ENCODE measurements around the gene ERBB2. TPM values are rescaled to one million over a fixed set of nuclear protein-coding genes. Genes with fewer than 3 reads are reported as not detected.

Gene ERBB2
- total and polyA plus RNA-seq, 2 of the 13 experiments (the other 11 are each of a cell fraction or from before 2014, with no cell fraction given) = 57.7 to 64.1 TPM

DNA sequence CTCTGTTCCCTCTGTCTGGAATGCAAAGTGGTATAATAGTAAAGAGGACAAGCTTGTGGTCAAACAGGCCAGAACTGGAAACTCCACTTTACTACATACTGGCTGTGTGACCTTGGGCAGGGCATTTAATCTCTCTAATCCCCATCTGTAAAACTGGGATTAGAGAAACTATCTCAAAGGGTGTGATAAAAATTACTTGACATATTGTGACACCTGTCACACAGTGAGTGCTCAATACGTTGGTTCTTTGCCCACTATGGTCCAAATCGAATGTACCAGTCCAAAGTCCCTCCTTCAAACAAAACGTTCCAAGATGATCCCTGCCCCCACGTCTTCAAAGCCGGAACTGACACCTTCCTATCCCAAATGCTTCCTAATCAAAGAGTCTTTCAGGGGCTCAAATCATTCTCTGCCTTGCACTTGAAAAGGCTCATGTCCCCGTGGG, 12.7 kb upstream of the ERBB2 start (continued):
- TF ChIP-seq TCF7 (IDR thresholded peaks at IDR 0.05; ENCODE audit: low read depth) (peak; percentile 71), ZFP36L1 (CRISPR knock-in tag; IDR thresholded peaks at IDR 0.05) (no peak), ZNF768 (CRISPR knock-in tag; IDR thresholded peaks at IDR 0.05) (no peak), KDM1A (CRISPR knock-in tag; IDR thresholded peaks at IDR 0.05) (0 out of 2 replicates have a peak, but pooled peaks have one; percentile 17), HDAC1 (CRISPR knock-in tag; IDR thresholded peaks at IDR 0.05) (peak; percentile 46), ESRRA (CRISPR knock-in tag; IDR thresholded peaks at IDR 0.05; ENCODE audit: low read depth) (peak; percentile 15; the same call in 1 of the 2 replicates), DRAP1 (CRISPR knock-in tag; IDR thresholded peaks at IDR 0.05) (no peak; the same call in 1 of the 2 replicates), MLX (CRISPR knock-in tag; IDR thresholded peaks at IDR 0.05) (peak; percentile 65; the same call in 1 of the 2 replicates), NR2F6 (IDR thresholded peaks at IDR 0.05) (peak; percentile 62), NR2F6 (CRISPR knock-in tag; IDR thresholded peaks at IDR 0.05) (peak; percentile 34; the same call in 1 of the 2 replicates), ZBTB7B (CRISPR knock-in tag; IDR thresholded peaks at IDR 0.05) (0 out of 2 replicates have a peak, but pooled peaks have one; percentile 28), ZNF33A (CRISPR knock-in tag; IDR thresholded peaks at IDR 0.05; ENCODE audit: borderline replicate concordance) (0 out of 2 replicates have a peak, but pooled peaks have one; percentile 51), PHF21A (CRISPR knock-in tag; IDR thresholded peaks at IDR 0.05) (peak; percentile 52), ATRX (CRISPR knock-in tag; IDR thresholded peaks at IDR 0.05; ENCODE audit: borderline replicate concordance) (no peak), ZNF644 (CRISPR knock-in tag; IDR thresholded peaks at IDR 0.05; ENCODE audit: low read depth) (no peak), ATAD3A (CRISPR knock-in tag; IDR thresholded peaks at IDR 0.05) (no peak), NR1H2 (CRISPR knock-in tag; IDR thresholded peaks at IDR 0.05; ENCODE audit: borderline replicate concordance, low read depth) (no peak), ZNF724P (CRISPR knock-in tag; IDR thresholded peaks at IDR 0.05; ENCODE audit: borderline replicate concordance) (peak; percentile 67; the same call in 1 of the 2 replicates), NONO (IDR thresholded peaks at IDR 0.05) (no peak), NONO (CRISPR knock-in tag; conservative IDR thresholded peaks at IDR 0.05) (peak; percentile 5; the same call in 1 of the 2 replicates), ZNF605 (CRISPR knock-in tag; IDR thresholded peaks at IDR 0.05) (peak; percentile 61), NFIC (IDR thresholded peaks at IDR 0.05; ENCODE audit: low read length) (peak; percentile 77; the same call in 1 of the 2 replicates), SOX6 (IDR thresholded peaks at IDR 0.05) (no peak), SOX6 (CRISPR knock-in tag; IDR thresholded peaks at IDR 0.05) (peak; percentile 81), YEATS2 (CRISPR knock-in tag; IDR thresholded peaks at IDR 0.05; ENCODE audit: borderline replicate concordance) (0 out of 2 replicates have a peak, but pooled peaks have one; percentile 6), ZNF530 (CRISPR knock-in tag; IDR thresholded peaks at IDR 0.05; ENCODE audit: low read depth) (no peak), ELF3 (CRISPR knock-in tag; IDR thresholded peaks at IDR 0.05) (peak; percentile 61)
- TF ChIP-seq, protein P1, sequence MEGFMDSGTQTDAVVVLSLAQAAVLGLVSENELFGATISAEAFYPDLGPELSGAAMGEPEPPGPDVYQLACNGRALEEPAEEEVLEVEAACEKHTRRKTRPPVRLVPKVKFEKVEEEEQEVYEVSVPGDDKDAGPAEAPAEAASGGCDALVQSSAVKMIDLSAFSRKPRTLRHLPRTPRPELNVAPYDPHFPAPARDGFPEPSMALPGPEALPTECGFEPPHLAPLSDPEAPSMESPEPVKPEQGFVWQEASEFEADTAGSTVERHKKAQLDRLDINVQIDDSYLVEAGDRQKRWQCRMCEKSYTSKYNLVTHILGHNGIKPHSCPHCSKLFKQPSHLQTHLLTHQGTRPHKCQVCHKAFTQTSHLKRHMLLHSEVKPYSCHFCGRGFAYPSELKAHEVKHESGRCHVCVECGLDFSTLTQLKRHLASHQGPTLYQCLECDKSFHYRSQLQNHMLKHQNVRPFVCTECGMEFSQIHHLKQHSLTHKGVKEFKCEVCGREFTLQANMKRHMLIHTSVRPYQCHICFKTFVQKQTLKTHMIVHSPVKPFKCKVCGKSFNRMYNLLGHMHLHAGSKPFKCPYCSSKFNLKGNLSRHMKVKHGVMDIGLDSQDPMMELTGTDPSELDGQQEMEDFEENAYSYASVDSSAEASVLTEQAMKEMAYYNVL (CRISPR knock-in tag; IDR thresholded peaks at IDR 0.05; ENCODE audit: borderline replicate concordance) = no peak
- TF ChIP-seq, protein P2, sequence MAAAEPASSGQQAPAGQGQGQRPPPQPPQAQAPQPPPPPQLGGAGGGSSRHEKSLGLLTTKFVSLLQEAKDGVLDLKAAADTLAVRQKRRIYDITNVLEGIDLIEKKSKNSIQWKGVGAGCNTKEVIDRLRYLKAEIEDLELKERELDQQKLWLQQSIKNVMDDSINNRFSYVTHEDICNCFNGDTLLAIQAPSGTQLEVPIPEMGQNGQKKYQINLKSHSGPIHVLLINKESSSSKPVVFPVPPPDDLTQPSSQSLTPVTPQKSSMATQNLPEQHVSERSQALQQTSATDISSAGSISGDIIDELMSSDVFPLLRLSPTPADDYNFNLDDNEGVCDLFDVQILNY (CRISPR knock-in tag; conservative IDR thresholded peaks at IDR 0.05) = no peak
- TF ChIP-seq, protein P3, sequence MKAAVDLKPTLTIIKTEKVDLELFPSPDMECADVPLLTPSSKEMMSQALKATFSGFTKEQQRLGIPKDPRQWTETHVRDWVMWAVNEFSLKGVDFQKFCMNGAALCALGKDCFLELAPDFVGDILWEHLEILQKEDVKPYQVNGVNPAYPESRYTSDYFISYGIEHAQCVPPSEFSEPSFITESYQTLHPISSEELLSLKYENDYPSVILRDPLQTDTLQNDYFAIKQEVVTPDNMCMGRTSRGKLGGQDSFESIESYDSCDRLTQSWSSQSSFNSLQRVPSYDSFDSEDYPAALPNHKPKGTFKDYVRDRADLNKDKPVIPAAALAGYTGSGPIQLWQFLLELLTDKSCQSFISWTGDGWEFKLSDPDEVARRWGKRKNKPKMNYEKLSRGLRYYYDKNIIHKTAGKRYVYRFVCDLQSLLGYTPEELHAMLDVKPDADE (CRISPR knock-in tag; IDR thresholded peaks at IDR 0.05) = 0 out of 2 replicates have a peak, but pooled peaks have one; percentile 10
